A673 (cell line): ENCODE results near the gene CYP2A13. TPM values are rescaled to one million over a fixed set of nuclear protein-coding genes. Genes with fewer than 3 reads are reported as not detected.
"Not testable (repeated sequence)": the region's sequence is repeated elsewhere in the genome, so short reads cannot be mapped to it uniquely, and the experiment has no call there.

Experiments used
- BruUV-seq: library from RNA; stranded (reverse); fragments of 400-500 nt; replicated peaks from 2 replicates; lab custom pipeline; 2021; lab: Mats Ljungman, UMichigan
- CTCF ChIA-PET: fragments of 300-600 bp; sonication (Branson Sonifier 250); formaldehyde crosslinking; loops from one replicate; lab custom pipeline; 2022; ENCODE audit warnings: antibody characterized with exemption; lab: Charles Lee
- POLR2A ChIA-PET: fragments of 300-600 bp; sonication (Branson Sonifier 250); formaldehyde crosslinking; loops from one replicate; lab custom pipeline; 2022; ENCODE audit warnings: antibody characterized with exemption; ENCODE audit not compliant: low non-redundant PET; lab: Charles Lee
- DNase-seq: peaks from one replicate; pipeline ENCODE4 v3.0.0-alpha.2; 2015; ENCODE audit warnings: low spot score
- H3K27ac ChIP-seq: fragments of 200-600 bp; sonication (generic); 2 replicates; pipeline ENCODE4 v1.5.1; 2016; ENCODE audit warnings: mixed run types, low read depth, mild to moderate bottlenecking, mixed read lengths, antibody characterized with exemption, low read length; ENCODE audit not compliant: poor library complexity, severe bottlenecking
- H3K27me3 ChIP-seq: fragments of 200-600 bp; sonication (generic); replicated peaks from 2 replicates; pipeline ENCODE4 v1.6.1; 2017; ENCODE audit warnings: mixed run types, low read depth, mild to moderate bottlenecking, mixed read lengths, antibody characterized with exemption, low read length; ENCODE audit not compliant: insufficient read depth, poor library complexity
- H3K36me3 ChIP-seq: fragments of 200-600 bp; sonication (generic); 2 replicates; pipeline ENCODE4 v1.6.1; 2016; ENCODE audit warnings: mixed run types, mild to moderate bottlenecking, mixed read lengths, antibody characterized with exemption, low read length; ENCODE audit not compliant: insufficient read depth, poor library complexity, severe bottlenecking
- H3K4me1 ChIP-seq: fragments of 200-600 bp; sonication (generic); 2 replicates; pipeline ENCODE4 v1.6.1; 2017; ENCODE audit warnings: mixed run types, mild to moderate bottlenecking, mixed read lengths, antibody characterized with exemption, low read length; ENCODE audit not compliant: insufficient read depth, poor library complexity, severe bottlenecking
- H3K4me3 ChIP-seq: fragments of 200-600 bp; sonication (generic); 2 replicates; pipeline ENCODE4 v1.5.1; 2016; ENCODE audit warnings: low read depth, mixed run types, mild to moderate bottlenecking, mixed read lengths, low read length; ENCODE audit not compliant: poor library complexity, severe bottlenecking
- H3K9me3 ChIP-seq: fragments of 200-600 bp; sonication (generic); 2 replicates; pipeline ENCODE4 v1.6.1; 2016; ENCODE audit warnings: mixed run types, low read depth, mild to moderate bottlenecking, mixed read lengths, antibody characterized with exemption, low read length; ENCODE audit not compliant: poor library complexity, severe bottlenecking
- CTCF ChIP-seq: fragments of 300-800, 200-600 bp; sonication (generic); conservative IDR thresholded peaks from 2 replicates; pipeline ENCODE4 v1.5.1; 2017; ENCODE audit warnings: low read depth, mild to moderate bottlenecking, antibody characterized with exemption, low read length, moderate library complexity, mixed read lengths
- EZH2 ChIP-seq: fragments of 200-600 bp; sonication (generic); IDR thresholded peaks from 2 replicates; pipeline ENCODE4 v1.6.1; 2017; ENCODE audit warnings: borderline replicate concordance, low read depth, mild to moderate bottlenecking, mixed read lengths, antibody characterized with exemption, low read length; ENCODE audit not compliant: poor library complexity, severe bottlenecking
- intact Hi-C: fragments of 100-400 bp; cut with micrococcal nuclease; formaldehyde crosslinking; loops from one replicate; pipeline ENCODE4 v1.10.0; 2022; ENCODE audit not compliant: unreplicated experiment
- total RNA-seq: library from RNA; stranded (reverse); gene quantifications from 2 replicates; pipeline ENCODE4 v1.2.3, GENCODE V29; 2021

CYP2A13 gene
- total RNA-seq, 1 experiment from 2014 or later: not detected

GRCh38 chr19:41114132-41114531 lies 25.9 kb downstream of the CYP2A13 start, which contains the start of gene CYP2F1:
TSS of gene CYP2F1 (plus strand) at chr19:41114432. CDS start at chr19:41116189, 1,757 bp downstream.
- intact Hi-C loops: no loop called here
- no peak within 1 kb of the TSS for H3K27ac ChIP-seq
- no peaks in the 10 kb centered on the region for H3K9me3 ChIP-seq
- no peaks in the 10 kb centered on the region for H3K36me3 ChIP-seq
- TF ChIP-seq EZH2 (no peak), CTCF (no peak)
- POLR2A ChIA-PET: no interaction called here
- CTCF ChIA-PET: no interaction called here
- H3K27me3 ChIP-seq: no peaks in the 10 kb centered on the region
- DNase-seq: no peak
- BruUV-seq: no TSS peak
- H3K4me3 ChIP-seq: no peak within 1 kb of the TSS
- no peaks in the 10 kb centered on the region for H3K4me1 ChIP-seq

GRCh38 chr19:41116261-41116660 lies 28.0 kb downstream of the CYP2A13 start:
- BruUV-seq: no TSS peak
- no peaks in the 10 kb centered on the region for H3K36me3 ChIP-seq
- no peaks in the 10 kb centered on the region for H3K9me3 ChIP-seq
- no peaks in the 10 kb centered on the region for H3K27me3 ChIP-seq
- TF ChIP-seq EZH2 (no peak), CTCF (no peak)
- DNase-seq: no peak
- intact Hi-C loops: no loop called here
- no peak overlapping the region for H3K27ac ChIP-seq
- CTCF ChIA-PET: no interaction called here
- no peaks in the 10 kb centered on the region for H3K4me1 ChIP-seq
- no peak overlapping the region for H3K4me3 ChIP-seq
- POLR2A ChIA-PET: no interaction called here

- H3K27ac ChIP-seq, H3K4me1 ChIP-seq, BruUV-seq, H3K27me3 ChIP-seq, intact Hi-C loops, H3K36me3 ChIP-seq, H3K4me3 ChIP-seq, CTCF ChIA-PET, POLR2A ChIA-PET, DNase-seq, H3K9me3 ChIP-seq: not testable (repeated sequence)
Observed at GRCh38 chr19:41120929-41121911, 33.0 kb downstream of the CYP2A13 start.

GRCh38 chr19:41122846-41123245 lies 34.6 kb downstream of the CYP2A13 start:
- intact Hi-C loops, CTCF ChIA-PET, POLR2A ChIA-PET, DNase-seq, H3K27ac ChIP-seq, H3K27me3 ChIP-seq, H3K9me3 ChIP-seq, H3K4me3 ChIP-seq, H3K4me1 ChIP-seq, H3K36me3 ChIP-seq, BruUV-seq: not testable (repeated sequence)
